Left renal pelvis (tissue), 4 donors: ENCODE measurements around the gene DPEP3. TPM values are rescaled to one million over a fixed set of nuclear protein-coding genes. Genes with fewer than 3 reads are reported as not detected.

Experiments
- DNase-seq, 4 donors: peaks; one replicate each; pipeline ENCODE4 v3.0.0-alpha.2; 2013; ENCODE audit warnings: low read depth in 4 of 4, low spot score in 3 of 4
- polyA plus RNA-seq, 4 donors: library from polyadenylated mRNA; unstranded; fragments of 120-200 nt; gene quantifications; one replicate each; pipeline ENCODE4 v1.2.1, GENCODE V29; 2013; ENCODE audit not compliant: insufficient read length in 4 of 4

The DPEP3 gene
- polyA plus RNA-seq, 4 donors, result 0.07 to 0.09 TPM; not detected in 2

DNA sequence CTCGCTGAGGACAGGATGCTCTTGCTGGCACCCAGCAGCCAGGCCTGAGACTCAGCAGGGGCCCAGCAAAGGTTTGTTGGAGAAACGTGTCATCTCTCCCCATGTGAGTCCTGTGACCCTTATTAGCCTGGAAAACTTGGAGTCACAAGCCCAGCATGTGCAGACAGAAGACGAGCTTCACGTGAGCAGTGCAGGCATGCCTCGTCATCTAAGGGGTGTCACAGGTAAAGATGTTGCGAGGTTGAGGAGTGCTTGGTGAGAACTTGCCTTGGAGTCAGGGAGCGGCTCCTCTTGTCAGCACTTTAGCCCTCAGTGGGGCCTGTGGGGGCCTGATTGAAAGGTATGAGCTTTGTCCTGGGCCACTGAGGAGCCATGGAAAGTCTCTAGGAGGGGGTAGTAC is 46.5 kb downstream of the DPEP3 start:
- no peak for DNase-seq

DNA sequence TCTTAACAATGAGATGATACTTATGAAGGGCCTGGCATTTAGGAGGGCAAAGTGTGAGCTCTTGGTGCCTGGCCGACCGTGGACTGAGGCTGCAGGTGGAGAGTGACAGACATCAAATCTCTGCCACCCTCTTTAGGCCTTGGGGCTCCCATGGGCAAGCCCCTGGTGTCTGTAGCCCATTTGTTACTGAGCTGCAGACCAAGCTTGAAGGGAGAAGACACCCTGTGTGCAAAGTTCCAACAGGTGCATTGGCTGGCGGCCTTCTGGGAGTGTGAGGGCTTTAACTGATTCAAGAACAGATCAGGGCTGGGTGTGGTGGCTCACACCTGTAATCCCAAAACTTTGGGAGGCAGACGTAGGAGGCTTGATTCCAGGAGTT is 47.8 kb downstream of the DPEP3 start:
- DNase-seq, result no peak

DNA sequence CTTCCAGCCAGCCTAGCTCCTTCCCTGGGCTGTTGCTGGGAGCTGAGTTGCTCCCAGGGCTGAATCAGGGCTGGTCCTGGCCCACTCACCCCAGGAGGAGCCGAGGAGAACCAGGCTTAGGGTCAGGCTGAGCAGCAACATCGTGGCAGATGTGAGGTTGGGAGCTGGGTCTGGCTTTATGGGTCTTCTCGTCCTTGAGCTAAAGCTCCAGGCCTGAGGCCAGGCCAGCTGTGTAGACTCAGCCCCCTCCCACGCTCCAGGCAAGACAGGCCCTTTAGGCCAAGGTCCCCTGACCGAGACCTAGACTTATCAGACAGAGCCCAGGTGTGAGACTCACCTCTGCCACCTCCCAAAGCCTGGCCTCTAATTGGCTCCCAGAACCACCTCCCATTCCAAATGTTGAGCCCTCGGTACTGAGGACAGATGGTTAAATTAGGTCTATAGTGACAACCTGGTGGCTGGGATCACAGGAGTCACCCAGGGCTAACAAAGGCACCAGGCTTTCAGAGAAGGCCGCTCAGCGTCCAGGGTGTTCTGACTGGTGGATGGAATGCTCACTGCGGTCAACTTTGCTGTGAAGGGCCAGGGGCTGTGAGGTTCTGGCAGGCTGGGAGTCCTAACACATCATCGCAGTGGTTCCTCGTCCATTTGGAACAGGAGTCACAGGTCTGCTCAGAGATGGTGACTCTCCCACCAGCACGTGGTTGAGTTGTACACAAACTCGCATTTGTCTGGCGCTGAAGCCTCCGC is 48.4 kb downstream of the DPEP3 start, which contains the start of gene CTRL:
Gene CTRL (minus strand): TSS at position 151 of the 750 bp plus-strand sequence. CDS start 10 bp downstream, at position 141.
- no peak for DNase-seq

DNA sequence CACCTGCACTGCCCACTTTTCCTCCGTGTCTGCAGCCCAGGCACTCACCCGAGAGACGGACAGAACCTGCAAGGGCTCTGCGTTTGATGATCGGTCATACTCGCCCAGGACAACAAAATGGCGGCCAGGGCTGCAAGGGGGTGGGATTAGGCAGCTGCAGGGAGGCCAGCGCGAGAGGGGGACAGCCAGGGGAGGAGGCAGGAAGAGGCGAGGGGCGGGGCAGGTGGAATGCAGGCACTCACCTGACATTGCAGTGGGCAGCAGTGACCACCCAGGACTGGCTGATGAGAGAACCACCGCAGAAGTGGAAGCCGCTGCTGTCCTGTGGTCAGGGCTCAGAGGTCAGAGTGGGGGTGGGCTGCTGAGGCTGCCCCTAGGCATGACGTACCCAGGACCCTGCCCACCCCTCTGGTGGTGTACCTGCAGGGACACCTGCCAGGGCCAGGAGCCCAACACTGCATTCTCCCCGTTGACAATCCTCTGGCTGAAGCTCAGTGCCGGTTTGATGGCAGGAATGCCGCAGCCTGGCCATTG is 49.6 kb downstream of the DPEP3 start:
- DNase-seq, result no peak

DNA sequence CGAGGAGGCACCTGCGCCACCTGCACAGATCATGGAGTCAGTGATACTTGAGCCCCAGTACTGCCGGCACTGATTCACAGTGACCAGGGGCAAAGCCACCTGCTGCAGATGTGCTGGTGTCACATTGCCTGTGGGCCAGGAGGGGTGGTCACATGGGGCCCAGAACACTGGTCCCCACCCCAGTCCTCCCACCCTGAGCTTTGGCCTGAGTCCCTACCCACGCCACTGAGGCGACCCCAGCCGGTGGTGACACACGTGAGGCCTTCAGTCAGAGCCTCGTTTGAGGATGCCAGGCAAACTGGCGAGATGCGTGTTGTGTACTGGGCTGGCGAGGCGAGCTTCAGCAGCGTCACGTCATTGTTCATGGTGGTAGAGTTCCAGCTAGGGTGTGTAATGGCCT is 50.1 kb downstream of the DPEP3 start:
- DNase-seq, result no peak

DNA sequence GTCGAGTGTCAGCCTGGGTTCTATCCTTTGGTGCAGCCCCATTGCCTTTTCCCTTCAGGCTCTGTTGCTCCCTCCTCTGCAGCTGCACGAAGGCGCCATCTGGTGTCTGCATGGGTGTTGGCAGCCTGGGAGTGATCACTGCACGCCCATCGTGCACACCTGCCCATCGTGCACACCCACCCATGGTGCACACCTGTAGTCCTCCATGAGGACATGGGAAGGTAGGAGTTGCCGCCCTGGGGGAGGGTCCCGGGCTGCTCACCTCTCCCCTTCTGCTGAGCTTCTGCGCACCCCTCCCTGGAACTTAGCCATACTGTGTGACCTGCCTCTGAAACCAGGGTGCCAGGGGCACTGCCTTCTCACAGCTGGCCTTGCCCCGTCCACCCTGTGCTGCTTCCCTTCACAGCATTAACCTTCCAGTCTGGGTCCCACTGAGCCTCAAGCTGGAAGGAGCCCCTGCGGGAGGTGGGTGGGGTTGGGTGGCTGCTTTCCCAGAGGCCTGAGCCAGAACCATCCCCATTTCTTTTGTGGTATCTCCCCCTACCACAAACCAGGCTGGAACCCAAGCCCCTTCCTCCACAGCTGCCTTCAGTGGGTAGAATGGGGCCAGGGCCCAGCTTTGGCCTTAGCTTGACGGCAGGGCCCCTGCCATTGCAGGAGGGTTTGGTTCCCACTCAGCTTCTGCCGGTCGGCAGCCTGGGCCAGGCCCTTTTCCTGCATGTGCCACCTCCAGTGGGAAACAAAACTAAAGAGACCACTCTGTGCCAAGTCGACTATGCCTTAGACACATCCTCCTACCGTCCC is 51.5 kb downstream of the DPEP3 start:
- DNase-seq, result peak in 2 of 4 donors; percentile 39

DNA sequence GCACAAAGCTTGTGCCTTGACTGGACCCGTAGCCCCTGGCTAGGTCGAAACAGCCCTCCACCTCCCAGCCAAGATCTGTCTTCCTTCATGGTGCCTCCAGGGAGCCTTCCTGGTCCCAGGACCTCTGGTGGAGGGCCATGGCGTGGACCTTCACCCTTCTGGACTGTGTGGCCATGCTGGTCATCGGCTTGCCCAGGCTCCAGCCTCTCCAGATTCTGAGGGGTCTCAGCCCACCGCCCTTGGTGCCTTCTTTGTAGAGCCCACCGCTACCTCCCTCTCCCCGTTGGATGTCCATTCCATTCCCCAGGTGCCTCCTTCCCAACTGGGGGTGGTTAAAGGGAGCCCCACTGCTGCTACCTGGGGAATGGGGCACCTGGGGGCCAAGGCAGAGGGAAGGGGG is 52.2 kb downstream of the DPEP3 start:
- DNase-seq, result no peak

DNA sequence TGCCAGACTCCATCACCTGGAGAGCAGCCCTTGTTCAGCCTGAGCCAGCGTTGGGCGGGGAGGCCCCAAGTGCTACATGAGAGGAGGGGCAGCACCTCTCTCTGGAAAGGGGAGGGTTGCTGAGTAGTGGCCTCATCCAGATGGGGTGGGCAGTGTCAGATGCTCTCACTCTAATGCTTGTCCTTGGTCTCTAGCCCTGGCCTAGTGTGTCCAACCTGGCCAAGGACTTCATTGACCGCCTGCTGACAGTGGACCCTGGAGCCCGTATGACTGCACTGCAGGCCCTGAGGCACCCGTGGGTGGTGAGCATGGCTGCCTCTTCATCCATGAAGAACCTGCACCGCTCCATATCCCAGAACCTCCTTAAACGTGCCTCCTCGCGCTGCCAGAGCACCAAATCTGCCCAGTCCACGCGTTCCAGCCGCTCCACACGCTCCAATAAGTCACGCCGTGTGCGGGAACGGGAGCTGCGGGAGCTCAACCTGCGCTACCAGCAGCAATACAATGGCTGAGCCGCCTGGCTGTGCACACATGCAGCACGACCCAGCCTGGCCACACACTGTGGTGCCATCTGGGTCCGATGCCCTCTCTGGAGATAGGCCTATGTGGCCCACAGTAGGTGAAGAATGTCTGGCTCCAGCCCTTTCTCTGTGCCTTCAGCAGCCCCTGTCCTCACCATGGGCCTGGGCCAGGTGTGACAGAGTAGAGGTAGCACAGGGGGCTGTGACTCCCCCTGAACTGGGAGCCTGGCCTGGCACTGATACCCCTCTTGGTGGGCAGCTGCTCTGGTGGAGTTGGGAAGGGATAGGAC is 53.0 kb downstream of the DPEP3 start:
- no peak for DNase-seq

DNA sequence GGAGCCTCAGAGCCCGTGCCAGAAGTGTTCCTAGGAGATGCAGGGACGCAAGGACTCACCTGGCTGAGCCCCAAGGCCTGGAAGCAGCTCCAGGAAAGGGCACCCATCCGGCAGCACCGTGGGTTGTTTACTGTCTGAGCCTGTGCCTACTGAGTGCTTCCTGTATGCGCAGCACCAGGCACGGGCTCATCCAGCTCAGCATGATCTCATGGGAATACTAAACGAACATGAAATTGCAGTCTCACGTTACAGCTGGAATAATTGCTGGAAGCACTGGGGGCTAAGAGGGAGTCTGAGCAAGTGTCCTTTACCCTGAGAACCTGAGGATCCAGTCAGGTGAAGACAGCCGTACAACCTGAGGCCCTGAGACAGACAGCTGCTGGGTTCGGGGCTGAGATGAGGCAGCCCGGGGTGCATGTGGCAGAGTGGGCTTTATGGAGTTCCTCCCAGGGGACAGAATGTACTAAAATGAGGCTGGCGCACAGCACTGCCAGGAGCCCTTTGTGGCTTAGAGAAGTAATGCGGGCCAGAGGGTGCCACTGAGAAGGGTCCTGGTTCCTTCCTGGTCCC is 54.0 kb downstream of the DPEP3 start:
- no peak for DNase-seq

Other genes with a start within 250 kb of the DPEP3 start
- 10 to 100 TPM; 19.2 to 31.1 (median 21.8) TPM for gene RANBP10, start 173.9 kb downstream of the DPEP3 start, polyA plus RNA-seq
- 1 to 10 TPM; 2.9 to 9.8 (median 7.1) TPM for gene TSNAXIP1, start 173.6 kb downstream of the DPEP3 start, polyA plus RNA-seq
- gene THAP11, start 138.2 kb downstream of the DPEP3 start, polyA plus RNA-seq, result 10 to 100 TPM; 27.7 to 34.1 (median 29.6) TPM
- gene NUTF2, start 133.6 kb downstream of the DPEP3 start, polyA plus RNA-seq, result 100 to 1,000 TPM; 103 to 128 (median 126) TPM
- 10 to 100 TPM; 41.2 to 60.4 (median 44.7) TPM for gene CENPT, start 132.8 kb downstream of the DPEP3 start, polyA plus RNA-seq
- 100 to 1,000 TPM in 1 of 4 donors, 10 to 100 TPM in 3; 67.0 to 106 (median 83.7) TPM for gene EDC4, start 107.4 kb downstream of the DPEP3 start, polyA plus RNA-seq
- under 1 TPM in 3 of 4 donors, not detected in 1; 0.39 to 0.94 (median 0.93) TPM for gene NRN1L, start 95.6 kb downstream of the DPEP3 start, polyA plus RNA-seq
- gene PSKH1, start 87.2 kb downstream of the DPEP3 start, polyA plus RNA-seq, result 10 to 100 TPM; 31.0 to 36.4 (median 34.3) TPM
- gene CTRL, start 48.6 kb downstream of the DPEP3 start, polyA plus RNA-seq, result 1 to 10 TPM; 2.4 to 9.4 (median 5.6) TPM
- gene PSMB10, start 43.6 kb downstream of the DPEP3 start, polyA plus RNA-seq, result 10 to 100 TPM; 20.3 to 31.6 (median 22.8) TPM
- 10 to 100 TPM; 13.1 to 29.4 (median 23.7) TPM for gene LCAT, start 36.4 kb downstream of the DPEP3 start, polyA plus RNA-seq
- 10 to 100 TPM; 32.7 to 61.6 (median 38.5) TPM for gene SLC12A4, start 11.9 kb downstream of the DPEP3 start, polyA plus RNA-seq
- 1 to 10 TPM in 2 of 4 donors, under 1 TPM in 2; 0.54 to 1.2 (median 0.94) TPM for gene DPEP2, start 19.0 kb upstream of the DPEP3 start, polyA plus RNA-seq
- gene DPEP2NB, start 35.4 kb upstream of the DPEP3 start, polyA plus RNA-seq, result not detected
- 10 to 100 TPM in 1 of 4 donors, 1 to 10 TPM in 3; 6.6 to 10.1 (median 9.4) TPM for gene DDX28, start 42.7 kb upstream of the DPEP3 start, polyA plus RNA-seq
- gene DUS2, start 42.8 kb upstream of the DPEP3 start, polyA plus RNA-seq, result 10 to 100 TPM in 3 of 4 donors, 1 to 10 TPM in 1; 9.8 to 15.8 (median 15.5) TPM
- 10 to 100 TPM; 32.0 to 38.1 (median 35.0) TPM for gene NFATC3, start 104.9 kb upstream of the DPEP3 start, polyA plus RNA-seq